Gastroesophageal sphincter (tissue), 3 donors: ENCODE results near the gene POLDIP2.

ENCODE experiments used
- CTCF ChIP-seq, 4 experiments: fragments of 200-600 bp in 2 of 4; fragments of 450-650 bp in 2 of 4; sonication (generic) in 1 of 4; IDR thresholded peaks; one replicate each; pipeline ENCODE4 v1.5.1; 2017 to 2019; ENCODE audit warnings: antibody characterized with exemption in 4 of 4, mild to moderate bottlenecking in 2 of 4, moderate library complexity in 2 of 4
- EP300 ChIP-seq: sonication (generic); formaldehyde crosslinking; IDR thresholded peaks from one replicate; pipeline ENCODE4 v1.6.1; 2017; ENCODE audit warnings: antibody characterized with exemption, mild to moderate bottlenecking
- POLR2A ChIP-seq, 2 donors: fragments of 450-650 bp; IDR thresholded peaks; one replicate each; pipeline ENCODE4 v1.6.1; 2017; ENCODE audit warnings: antibody characterized with exemption in 2 of 2, mild to moderate bottlenecking in 2 of 2, moderate library complexity in 1 of 2
- POLR2AphosphoS5 ChIP-seq: sonication (generic); formaldehyde crosslinking; IDR thresholded peaks from one replicate; pipeline ENCODE4 v1.6.1; 2017; ENCODE audit warnings: antibody characterized with exemption

- TF ChIP-seq CTCF (IDR thresholded peaks at IDR 0.05) (no peak), POLR2AphosphoS5 (no peak), EP300 (no peak), POLR2A (IDR thresholded peaks at IDR 0.05) (no peak)
Measured at GRCh38 chr17:28341516-28341915, 15.8 kb downstream of the POLDIP2 start.
